Measurements from ENCODE around the gene EPHB1. TPM values are rescaled to one million over a fixed set of nuclear protein-coding genes. Genes with fewer than 3 reads are reported as not detected.

The EPHB1 gene
- total and polyA plus RNA-seq, 9 donors = 3.5 to 53.4 (median 34.4) TPM

- no peak overlapping the region for H3K4me3 ChIP-seq (ENCODE audit: low read length)
- H3K4me1 ChIP-seq (ENCODE audit: control insufficient read depth, insufficient read depth, low read length) = no peaks in the 10 kb centered on the region
- WGBS (ENCODE audit: insufficient coverage) = 60% methylated on average over 1 of the region's 3 CpGs
- no peaks in the 10 kb centered on the region for H3K36me3 ChIP-seq (ENCODE audit: control insufficient read depth, insufficient read depth, low read length)
- DNase-seq = no peak
- H3K27ac ChIP-seq (ENCODE audit: low read length) = no peak overlapping the region
- no peaks in the 10 kb centered on the region for H3K9me3 ChIP-seq (replicated peaks; ENCODE audit: control insufficient read depth, low read depth, low read length)
- no peaks in the 10 kb centered on the region for H3K27me3 ChIP-seq (ENCODE audit: control insufficient read depth, insufficient read depth, low read length)
Observed at GRCh38 chr3:135258916-135259315, 463.9 kb downstream of the EPHB1 start.

- Histone ChIP-seq H3K4me1 (ENCODE audit: control insufficient read depth, insufficient read depth, low read length) (no peaks in the 10 kb centered on the region), H3K27me3 (ENCODE audit: control insufficient read depth, insufficient read depth, low read length) (no peaks in the 10 kb centered on the region), H3K9me3 (replicated peaks; ENCODE audit: control insufficient read depth, low read depth, low read length) (no peaks in the 10 kb centered on the region), H3K27ac (ENCODE audit: low read length) (no peak overlapping the region), H3K36me3 (ENCODE audit: control insufficient read depth, insufficient read depth, low read length) (no peaks in the 10 kb centered on the region), H3K4me3 (ENCODE audit: low read length) (no peak overlapping the region)
- no peak for DNase-seq
- WGBS (ENCODE audit: insufficient coverage) = no CpG with 5 or more reads among the region's 2 CpGs
Observed at GRCh38 chr3:135260025-135260424, 465.0 kb downstream of the EPHB1 start.

GRCh38 chr3:135261214-135261775, 466.2 kb downstream of the EPHB1 start:
- no peak overlapping the region for H3K4me3 ChIP-seq (ENCODE audit: low read length)
- no peaks in the 10 kb centered on the region for H3K4me1 ChIP-seq (ENCODE audit: control insufficient read depth, insufficient read depth, low read length)
- H3K36me3 ChIP-seq (ENCODE audit: control insufficient read depth, insufficient read depth, low read length) = no peaks in the 10 kb centered on the region
- no peak for DNase-seq
- WGBS (ENCODE audit: insufficient coverage) = 91% methylated on average over 1 of the region's 6 CpGs
- no peaks in the 10 kb centered on the region for H3K27me3 ChIP-seq (ENCODE audit: control insufficient read depth, insufficient read depth, low read length)
- H3K9me3 ChIP-seq (replicated peaks; ENCODE audit: control insufficient read depth, low read depth, low read length) = no peaks in the 10 kb centered on the region
- H3K27ac ChIP-seq (ENCODE audit: low read length) = no peak overlapping the region

DNA sequence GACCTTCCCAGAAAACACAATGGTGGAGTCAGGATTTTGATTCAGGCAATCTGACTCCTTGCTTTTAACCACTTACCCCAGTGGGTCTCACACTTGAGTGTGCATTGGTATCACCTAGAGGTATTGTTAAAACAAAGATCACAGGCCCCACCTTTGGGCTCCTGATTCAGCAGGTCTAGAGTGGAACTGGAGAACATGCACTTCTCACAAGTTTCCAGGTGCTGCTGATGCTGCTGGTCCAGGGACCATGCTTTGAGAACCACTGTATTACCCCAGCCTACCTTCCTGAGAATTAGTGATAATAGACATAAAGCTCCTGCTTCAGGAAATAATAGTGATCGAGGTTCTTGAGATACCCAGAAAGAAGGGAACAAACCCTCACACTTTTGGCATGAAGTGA, 466.9 kb downstream of the EPHB1 start:
- H3K27ac ChIP-seq (ENCODE audit: low read length) = no peak overlapping the region
- no peak for DNase-seq
- no peaks in the 10 kb centered on the region for H3K4me1 ChIP-seq (ENCODE audit: control insufficient read depth, insufficient read depth, low read length)
- H3K4me3 ChIP-seq (ENCODE audit: low read length) = no peak overlapping the region
- no peaks in the 10 kb centered on the region for H3K9me3 ChIP-seq (replicated peaks; ENCODE audit: control insufficient read depth, low read depth, low read length)
- WGBS (ENCODE audit: insufficient coverage) = no CpG with 5 or more reads among the region's 1 CpG
- no peaks in the 10 kb centered on the region for H3K36me3 ChIP-seq (ENCODE audit: control insufficient read depth, insufficient read depth, low read length)
- H3K27me3 ChIP-seq (ENCODE audit: control insufficient read depth, insufficient read depth, low read length) = no peaks in the 10 kb centered on the region

DNA sequence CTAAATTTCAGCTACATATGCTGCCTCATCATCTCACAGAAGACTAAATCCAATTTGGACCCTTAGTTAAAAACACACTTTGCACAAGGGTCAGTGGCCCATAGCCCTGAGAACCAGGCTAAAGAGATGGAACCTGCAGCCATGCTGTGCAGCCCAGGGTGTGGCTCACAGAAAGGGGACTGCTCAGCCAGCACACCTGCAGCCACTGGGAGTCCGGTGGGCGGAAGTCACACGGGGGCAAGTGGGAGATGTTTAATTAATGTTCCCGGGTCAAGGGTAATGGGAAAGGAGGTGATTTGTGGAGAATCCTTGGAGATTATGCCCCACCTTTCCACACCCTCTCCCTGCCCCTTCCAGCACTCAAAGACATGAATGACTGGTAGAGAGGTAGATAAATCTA, 467.4 kb downstream of the EPHB1 start:
- no CpG with 5 or more reads among the region's 4 CpGs for WGBS (ENCODE audit: insufficient coverage)
- no peaks in the 10 kb centered on the region for H3K9me3 ChIP-seq (replicated peaks; ENCODE audit: control insufficient read depth, low read depth, low read length)
- no peak for DNase-seq
- H3K27me3 ChIP-seq (ENCODE audit: control insufficient read depth, insufficient read depth, low read length) = no peaks in the 10 kb centered on the region
- H3K27ac ChIP-seq (ENCODE audit: low read length) = no peak overlapping the region
- no peaks in the 10 kb centered on the region for H3K36me3 ChIP-seq (ENCODE audit: control insufficient read depth, insufficient read depth, low read length)
- H3K4me3 ChIP-seq (ENCODE audit: low read length) = no peak overlapping the region
- no peaks in the 10 kb centered on the region for H3K4me1 ChIP-seq (ENCODE audit: control insufficient read depth, insufficient read depth, low read length)

DNA sequence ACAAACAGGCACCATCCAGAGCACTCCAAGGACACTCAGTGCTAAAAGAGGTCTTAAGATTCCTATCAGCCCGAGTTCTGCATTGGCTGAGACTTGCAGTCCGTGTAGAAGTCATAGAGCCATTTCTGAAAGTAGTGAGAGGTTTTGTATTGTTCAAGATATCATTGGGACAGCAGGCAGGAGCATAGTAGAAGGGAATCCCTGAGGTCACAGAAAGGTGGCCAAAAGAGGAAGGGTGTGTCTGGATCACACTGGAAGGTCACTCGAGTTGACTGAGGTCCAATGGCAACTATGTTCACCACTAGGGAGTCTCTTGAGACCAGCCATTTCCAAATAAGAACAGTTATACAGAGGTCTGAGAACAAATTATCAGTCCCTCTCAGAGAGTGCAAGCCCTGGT, 468.3 kb downstream of the EPHB1 start:
- H3K27ac ChIP-seq (ENCODE audit: low read length) = no peak overlapping the region
- WGBS (ENCODE audit: insufficient coverage) = 67% methylated on average over 1 of the region's 3 CpGs
- no peak overlapping the region for H3K4me3 ChIP-seq (ENCODE audit: low read length)
- H3K27me3 ChIP-seq (ENCODE audit: control insufficient read depth, insufficient read depth, low read length) = no peaks in the 10 kb centered on the region
- no peaks in the 10 kb centered on the region for H3K4me1 ChIP-seq (ENCODE audit: control insufficient read depth, insufficient read depth, low read length)
- H3K9me3 ChIP-seq (replicated peaks; ENCODE audit: control insufficient read depth, low read depth, low read length) = no peaks in the 10 kb centered on the region
- DNase-seq = no peak
- H3K36me3 ChIP-seq (ENCODE audit: control insufficient read depth, insufficient read depth, low read length) = no peaks in the 10 kb centered on the region

GRCh38 chr3:135267487-135267886, 472.4 kb downstream of the EPHB1 start:
- no peaks in the 10 kb centered on the region for H3K27me3 ChIP-seq (ENCODE audit: control insufficient read depth, insufficient read depth, low read length)
- H3K9me3 ChIP-seq (replicated peaks; ENCODE audit: control insufficient read depth, low read depth, low read length) = no peaks in the 10 kb centered on the region
- H3K27ac ChIP-seq (ENCODE audit: low read length) = no peak overlapping the region
- H3K4me1 ChIP-seq (ENCODE audit: control insufficient read depth, insufficient read depth, low read length) = peaks cover 8% of the 10 kb centered on the region
- no peak for DNase-seq
- WGBS (ENCODE audit: insufficient coverage) = 88% methylated on average over 3 of the region's 6 CpGs
- no peak overlapping the region for H3K4me3 ChIP-seq (ENCODE audit: low read length)
- H3K36me3 ChIP-seq (ENCODE audit: control insufficient read depth, insufficient read depth, low read length) = no peaks in the 10 kb centered on the region

DNA sequence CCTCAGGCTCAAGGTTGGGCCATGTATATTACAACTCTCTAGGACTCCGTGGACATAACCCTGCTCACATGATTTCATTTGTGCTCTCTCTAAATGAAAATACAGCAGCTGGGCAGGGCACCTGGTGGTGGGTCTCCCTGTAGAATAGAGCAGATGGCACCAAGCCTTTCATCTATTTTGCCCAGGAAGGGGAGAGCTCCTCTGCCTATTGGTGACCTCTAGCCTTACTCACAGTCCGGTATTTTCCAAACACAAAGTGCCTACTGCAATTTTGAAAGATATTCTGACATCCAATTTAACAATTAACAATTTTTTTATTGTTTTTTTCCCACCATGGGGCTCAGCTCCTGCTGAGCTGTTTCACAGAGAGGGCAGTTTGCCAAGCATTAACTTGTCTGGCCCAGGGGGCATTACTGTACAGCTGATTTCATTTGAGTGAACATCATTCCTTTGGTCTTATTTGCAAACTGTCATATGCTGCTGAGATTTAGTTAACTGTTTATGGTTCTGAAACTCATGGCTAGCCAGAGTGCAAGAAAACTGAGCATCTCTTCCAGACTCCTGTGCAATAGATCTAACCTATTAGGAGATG, 474.0 kb downstream of the EPHB1 start:
- Histone ChIP-seq H3K27ac (ENCODE audit: low read length) (no peak overlapping the region), H3K4me1 (ENCODE audit: control insufficient read depth, insufficient read depth, low read length) (peaks cover 8% of the 10 kb centered on the region), H3K36me3 (ENCODE audit: control insufficient read depth, insufficient read depth, low read length) (no peaks in the 10 kb centered on the region), H3K27me3 (ENCODE audit: control insufficient read depth, insufficient read depth, low read length) (no peaks in the 10 kb centered on the region), H3K9me3 (replicated peaks; ENCODE audit: control insufficient read depth, low read depth, low read length) (no peaks in the 10 kb centered on the region), H3K4me3 (ENCODE audit: low read length) (no peak overlapping the region)
- 67% methylated on average over 1 of the region's 2 CpGs for WGBS (ENCODE audit: insufficient coverage)
- no peak for DNase-seq

GRCh38 chr3:135271177-135272025, 476.3 kb downstream of the EPHB1 start:
- H3K4me1 ChIP-seq (ENCODE audit: control insufficient read depth, insufficient read depth, low read length) = peaks cover 8% of the 10 kb centered on the region
- no peak overlapping the region for H3K27ac ChIP-seq (ENCODE audit: low read length)
- H3K4me3 ChIP-seq (ENCODE audit: low read length) = no peak overlapping the region
- no peak for DNase-seq
- WGBS (ENCODE audit: insufficient coverage) = 44% methylated on average over 9 of the region's 10 CpGs
- no peaks in the 10 kb centered on the region for H3K36me3 ChIP-seq (ENCODE audit: control insufficient read depth, insufficient read depth, low read length)
- H3K9me3 ChIP-seq (replicated peaks; ENCODE audit: control insufficient read depth, low read depth, low read length) = no peaks in the 10 kb centered on the region
- no peaks in the 10 kb centered on the region for H3K27me3 ChIP-seq (ENCODE audit: control insufficient read depth, insufficient read depth, low read length)

DNA sequence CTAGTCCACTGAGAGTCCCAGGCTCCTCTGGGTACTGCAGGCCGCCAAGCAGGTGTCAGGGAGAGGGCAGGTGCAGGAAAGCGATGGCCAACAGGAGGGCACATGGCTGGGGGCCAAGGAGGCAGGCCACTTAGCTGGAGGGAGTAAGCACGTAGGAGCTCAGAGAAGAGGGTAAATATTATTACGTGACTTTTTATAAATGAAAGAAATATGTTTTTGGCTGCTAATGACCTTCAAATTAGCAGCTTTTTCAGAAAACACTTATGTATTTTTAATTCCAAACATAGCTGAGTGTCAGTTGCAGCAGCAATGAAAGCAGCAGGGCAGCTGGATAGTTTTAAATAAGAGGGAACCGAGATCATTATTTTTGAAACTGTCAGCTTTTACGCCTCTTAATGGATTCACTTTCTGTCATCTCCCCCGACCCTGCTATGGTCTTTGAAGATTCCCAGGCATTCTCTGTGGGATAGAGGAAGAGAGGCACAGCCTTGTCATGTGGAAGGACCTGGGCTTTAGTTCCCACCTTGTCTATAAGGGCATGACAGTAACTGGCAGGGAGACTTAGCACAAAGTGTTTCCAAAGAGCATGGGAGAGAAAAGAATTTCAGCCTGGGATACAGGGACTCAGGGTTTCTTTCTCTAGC, 477.1 kb downstream of the EPHB1 start:
- Histone ChIP-seq H3K36me3 (ENCODE audit: control insufficient read depth, insufficient read depth, low read length) (no peaks in the 10 kb centered on the region), H3K27ac (ENCODE audit: low read length) (no peak overlapping the region), H3K27me3 (ENCODE audit: control insufficient read depth, insufficient read depth, low read length) (no peaks in the 10 kb centered on the region), H3K9me3 (replicated peaks; ENCODE audit: control insufficient read depth, low read depth, low read length) (no peaks in the 10 kb centered on the region), H3K4me3 (ENCODE audit: low read length) (no peak overlapping the region), H3K4me1 (ENCODE audit: control insufficient read depth, insufficient read depth, low read length) (peaks cover 8% of the 10 kb centered on the region)
- DNase-seq = no peak
- WGBS (ENCODE audit: insufficient coverage) = no CpG with 5 or more reads among the region's 7 CpGs
